GM12878 (cell line): ENCODE data around the gene MLST8. TPM values are rescaled to one million over a fixed set of nuclear protein-coding genes. Genes with fewer than 3 reads are reported as not detected.

ENCODE experiments used
- polyA plus RNA-seq, 11 experiments: library from polyadenylated mRNA; depleted of rRNA in 4 of 11; unstranded in 6 of 11; stranded (reverse) in 5 of 11; fragments of >200 nt; fragmentation: Nextera tagmentation in 4 of 11; fragmentation: Illumina TruSeq in 1 of 11; extraction: Ambion mirVana in 4 of 11; extraction: Trizol in 1 of 11; gene quantifications; 1 replicate in 1 of 11; 2 replicates in 10 of 11; pipeline versions ENCODE4 v1.2.1 to v1.2.3, GENCODE V29; 2011 to 2016; ENCODE audit warnings: inconsistent platforms in 2 of 11, missing spikeins in 2 of 11, low read depth in 1 of 11
- total RNA-seq, 4 experiments: library from RNA; depleted of rRNA in 3 of 4; stranded (reverse); fragments of >200 nt in 3 of 4; fragmentation: Illumina TruSeq in 1 of 4; extraction: Trizol in 1 of 4; gene quantifications; 2 replicates each; pipeline versions ENCODE4 v1.2.1 to v1.2.3, GENCODE V29; 2013 to 2021

MLST8 gene
- total and polyA plus RNA-seq, 10 of the 15 experiments (the other 5 are each of a cell fraction or from before 2014, with no cell fraction given), result 1.0 to 114 (median 64.2) TPM

Other genes starting within 250 kb of the MLST8 start
Only the 7 nearest of the 24 such genes appear.
- gene TRAF7, start 49.7 kb upstream of the MLST8 start, total RNA-seq (2014; rRNA removed), result 36.9 and 44.6 TPM in 2 replicates
- gene TRAF7, start 49.7 kb upstream of the MLST8 start, total RNA-seq (2014; rRNA removed; fragmentation: Illumina TruSeq; extraction: Trizol), result 23.2 and 26.3 TPM in 2 replicates
- 82.6 and 87.0 TPM in 2 replicates for gene TRAF7, start 49.7 kb upstream of the MLST8 start, total RNA-seq (2021)
- 23.5 and 46.7 TPM in 2 replicates for gene TRAF7, start 49.7 kb upstream of the MLST8 start, polyA plus RNA-seq (2011; rRNA removed)
- 16.8 and 19.4 TPM in 2 replicates for gene TRAF7, start 49.7 kb upstream of the MLST8 start, polyA plus RNA-seq (2014; fragmentation: Illumina TruSeq; extraction: Trizol)
- gene TRAF7, start 49.7 kb upstream of the MLST8 start, polyA plus RNA-seq (2014; fragmentation: Nextera tagmentation; extraction: Ambion mirVana), result 1 to 10 TPM in 1 of 2 experiments, under 1 TPM in 1; 0.61 to 2.1 TPM
- gene TRAF7, start 49.7 kb upstream of the MLST8 start, polyA plus RNA-seq (2014; rRNA removed), result 44.4 and 50.3 TPM in 2 replicates
- gene TRAF7, start 49.7 kb upstream of the MLST8 start, polyA plus RNA-seq (2016; fragmentation: Nextera tagmentation; extraction: Ambion mirVana), result 10 to 100 TPM; 29.8 to 30.2 TPM
- gene CASKIN1, start 8.8 kb upstream of the MLST8 start, total RNA-seq (2014; rRNA removed), result 0.05 and 0.11 TPM in 2 replicates
- gene CASKIN1, start 8.8 kb upstream of the MLST8 start, total RNA-seq (2014; rRNA removed; fragmentation: Illumina TruSeq; extraction: Trizol), result not detected in 2 replicates
- gene CASKIN1, start 8.8 kb upstream of the MLST8 start, total RNA-seq (2021), result 0.33 and 0.53 TPM in 2 replicates
- gene CASKIN1, start 8.8 kb upstream of the MLST8 start, polyA plus RNA-seq (2011; rRNA removed), result 0.03 TPM in 2 replicates
- not detected in 2 replicates for gene CASKIN1, start 8.8 kb upstream of the MLST8 start, polyA plus RNA-seq (2014; fragmentation: Illumina TruSeq; extraction: Trizol)
- under 1 TPM in 1 of 2 experiments, not detected in 1; 0.08 TPM for gene CASKIN1, start 8.8 kb upstream of the MLST8 start, polyA plus RNA-seq (2014; fragmentation: Nextera tagmentation; extraction: Ambion mirVana)
- gene CASKIN1, start 8.8 kb upstream of the MLST8 start, polyA plus RNA-seq (2014; rRNA removed), result 0.15 and 0.32 TPM in 2 replicates
- gene CASKIN1, start 8.8 kb upstream of the MLST8 start, polyA plus RNA-seq (2016; fragmentation: Nextera tagmentation; extraction: Ambion mirVana), result not detected
- gene BRICD5, start 5.4 kb downstream of the MLST8 start, total RNA-seq (2014; rRNA removed), result 9.1 and 9.6 TPM in 2 replicates
- 1.5 and 2.7 TPM in 2 replicates for gene BRICD5, start 5.4 kb downstream of the MLST8 start, total RNA-seq (2014; rRNA removed; fragmentation: Illumina TruSeq; extraction: Trizol)
- 5.3 and 5.8 TPM in 2 replicates for gene BRICD5, start 5.4 kb downstream of the MLST8 start, total RNA-seq (2021)
- 0.66 and 1.5 TPM in 2 replicates for gene BRICD5, start 5.4 kb downstream of the MLST8 start, polyA plus RNA-seq (2011; rRNA removed)
- 1.5 TPM in 1 of 2 replicates, not detected in the other for gene BRICD5, start 5.4 kb downstream of the MLST8 start, polyA plus RNA-seq (2014; fragmentation: Illumina TruSeq; extraction: Trizol)
- under 1 TPM in 1 of 2 experiments, not detected in 1; 0.58 TPM for gene BRICD5, start 5.4 kb downstream of the MLST8 start, polyA plus RNA-seq (2014; fragmentation: Nextera tagmentation; extraction: Ambion mirVana)
- gene BRICD5, start 5.4 kb downstream of the MLST8 start, polyA plus RNA-seq (2014; rRNA removed), result 7.5 and 11.6 TPM in 2 replicates
- 1 to 10 TPM in 1 of 2 experiments, under 1 TPM in 1; 0.84 to 1.1 TPM for gene BRICD5, start 5.4 kb downstream of the MLST8 start, polyA plus RNA-seq (2016; fragmentation: Nextera tagmentation; extraction: Ambion mirVana)
- 22.4 and 25.4 TPM in 2 replicates for gene PGP, start 9.4 kb downstream of the MLST8 start, total RNA-seq (2014; rRNA removed)
- gene PGP, start 9.4 kb downstream of the MLST8 start, total RNA-seq (2014; rRNA removed; fragmentation: Illumina TruSeq; extraction: Trizol), result 9.4 and 10.8 TPM in 2 replicates
- gene PGP, start 9.4 kb downstream of the MLST8 start, total RNA-seq (2021), result 25.7 and 26.1 TPM in 2 replicates
- gene PGP, start 9.4 kb downstream of the MLST8 start, polyA plus RNA-seq (2011; rRNA removed), result 4.1 and 6.4 TPM in 2 replicates
- gene PGP, start 9.4 kb downstream of the MLST8 start, polyA plus RNA-seq (2014; fragmentation: Illumina TruSeq; extraction: Trizol), result 2.2 and 5.6 TPM in 2 replicates
- 1 to 10 TPM in 1 of 2 experiments, under 1 TPM in 1; 0.42 to 5.0 TPM for gene PGP, start 9.4 kb downstream of the MLST8 start, polyA plus RNA-seq (2014; fragmentation: Nextera tagmentation; extraction: Ambion mirVana)
- 28.0 and 34.9 TPM in 2 replicates for gene PGP, start 9.4 kb downstream of the MLST8 start, polyA plus RNA-seq (2014; rRNA removed)
- 10 to 100 TPM; 13.4 to 25.4 TPM for gene PGP, start 9.4 kb downstream of the MLST8 start, polyA plus RNA-seq (2016; fragmentation: Nextera tagmentation; extraction: Ambion mirVana)
- 26.0 and 36.5 TPM in 2 replicates for gene E4F1, start 18.1 kb downstream of the MLST8 start, total RNA-seq (2014; rRNA removed)
- 6.0 and 6.9 TPM in 2 replicates for gene E4F1, start 18.1 kb downstream of the MLST8 start, total RNA-seq (2014; rRNA removed; fragmentation: Illumina TruSeq; extraction: Trizol)
- gene E4F1, start 18.1 kb downstream of the MLST8 start, total RNA-seq (2021), result 27.8 and 33.2 TPM in 2 replicates
- gene E4F1, start 18.1 kb downstream of the MLST8 start, polyA plus RNA-seq (2011; rRNA removed), result 3.1 and 10.8 TPM in 2 replicates
- gene E4F1, start 18.1 kb downstream of the MLST8 start, polyA plus RNA-seq (2014; fragmentation: Illumina TruSeq; extraction: Trizol), result 0.32 and 2.3 TPM in 2 replicates
- 1 to 10 TPM in 1 of 2 experiments, under 1 TPM in 1; 0.23 to 2.1 TPM for gene E4F1, start 18.1 kb downstream of the MLST8 start, polyA plus RNA-seq (2014; fragmentation: Nextera tagmentation; extraction: Ambion mirVana)
- 26.7 and 34.0 TPM in 2 replicates for gene E4F1, start 18.1 kb downstream of the MLST8 start, polyA plus RNA-seq (2014; rRNA removed)
- gene E4F1, start 18.1 kb downstream of the MLST8 start, polyA plus RNA-seq (2016; fragmentation: Nextera tagmentation; extraction: Ambion mirVana), result 10 to 100 TPM; 18.2 to 25.6 TPM
- gene DNASE1L2, start 31.0 kb downstream of the MLST8 start, total RNA-seq (2014; rRNA removed), result 0.71 and 1.2 TPM in 2 replicates
- gene DNASE1L2, start 31.0 kb downstream of the MLST8 start, total RNA-seq (2014; rRNA removed; fragmentation: Illumina TruSeq; extraction: Trizol), result 0.22 and 0.23 TPM in 2 replicates
- 0.93 and 1.5 TPM in 2 replicates for gene DNASE1L2, start 31.0 kb downstream of the MLST8 start, total RNA-seq (2021)
- 0.36 and 0.76 TPM in 2 replicates for gene DNASE1L2, start 31.0 kb downstream of the MLST8 start, polyA plus RNA-seq (2011; rRNA removed)
- gene DNASE1L2, start 31.0 kb downstream of the MLST8 start, polyA plus RNA-seq (2014; fragmentation: Illumina TruSeq; extraction: Trizol), result 0.06 TPM in 1 of 2 replicates, not detected in the other
- under 1 TPM; 0.10 to 0.13 TPM for gene DNASE1L2, start 31.0 kb downstream of the MLST8 start, polyA plus RNA-seq (2014; fragmentation: Nextera tagmentation; extraction: Ambion mirVana)
- 0.79 and 1.7 TPM in 2 replicates for gene DNASE1L2, start 31.0 kb downstream of the MLST8 start, polyA plus RNA-seq (2014; rRNA removed)
- gene DNASE1L2, start 31.0 kb downstream of the MLST8 start, polyA plus RNA-seq (2016; fragmentation: Nextera tagmentation; extraction: Ambion mirVana), result under 1 TPM; 0.20 to 0.36 TPM
- gene ECI1, start 46.1 kb downstream of the MLST8 start, total RNA-seq (2014; rRNA removed), result 40.3 and 55.7 TPM in 2 replicates
- 12.7 and 13.5 TPM in 2 replicates for gene ECI1, start 46.1 kb downstream of the MLST8 start, total RNA-seq (2014; rRNA removed; fragmentation: Illumina TruSeq; extraction: Trizol)
- 61.0 and 62.1 TPM in 2 replicates for gene ECI1, start 46.1 kb downstream of the MLST8 start, total RNA-seq (2021)
- 18.1 and 35.8 TPM in 2 replicates for gene ECI1, start 46.1 kb downstream of the MLST8 start, polyA plus RNA-seq (2011; rRNA removed)
- 1.7 and 7.2 TPM in 2 replicates for gene ECI1, start 46.1 kb downstream of the MLST8 start, polyA plus RNA-seq (2014; fragmentation: Illumina TruSeq; extraction: Trizol)
- 10 to 100 TPM in 1 of 2 experiments, 1 to 10 TPM in 1; 2.2 to 13.8 TPM for gene ECI1, start 46.1 kb downstream of the MLST8 start, polyA plus RNA-seq (2014; fragmentation: Nextera tagmentation; extraction: Ambion mirVana)
- gene ECI1, start 46.1 kb downstream of the MLST8 start, polyA plus RNA-seq (2014; rRNA removed), result 65.2 and 71.9 TPM in 2 replicates
- 10 to 100 TPM; 12.7 to 82.1 TPM for gene ECI1, start 46.1 kb downstream of the MLST8 start, polyA plus RNA-seq (2016; fragmentation: Nextera tagmentation; extraction: Ambion mirVana)